GM19099 (cell line): Measurements from ENCODE around the gene CLDND1.

Experiments used
- POLR2A ChIP-seq: IDR thresholded peaks from 3 replicates; pipeline ENCODE4 v1.6.1; 2011; ENCODE audit warnings: low read depth; ENCODE audit not compliant: insufficient read length; ENCODE audit errors: extremely low read depth

Gene CLDND1

DNA sequence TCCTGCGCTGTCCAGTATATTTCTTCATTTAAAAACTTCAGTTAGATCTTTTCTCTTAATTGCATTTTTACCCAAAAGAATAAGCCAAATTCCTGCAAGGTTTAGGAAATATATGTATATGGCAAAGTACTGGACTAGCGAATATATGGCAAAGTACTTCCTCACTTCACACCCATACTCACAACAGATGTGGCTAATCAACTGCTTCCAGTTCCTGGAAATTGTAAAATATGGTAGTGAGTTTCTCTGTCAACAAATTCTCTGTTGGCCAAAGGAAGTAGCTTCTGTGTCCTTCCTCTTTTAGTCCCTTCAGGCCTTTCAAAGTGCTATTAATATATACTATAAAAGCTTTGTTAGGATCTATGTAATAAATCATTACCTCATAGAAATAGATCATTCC lies 31.1 kb upstream of the CLDND1 start:
- peak; percentile 43 for TF ChIP-seq POLR2A

DNA sequence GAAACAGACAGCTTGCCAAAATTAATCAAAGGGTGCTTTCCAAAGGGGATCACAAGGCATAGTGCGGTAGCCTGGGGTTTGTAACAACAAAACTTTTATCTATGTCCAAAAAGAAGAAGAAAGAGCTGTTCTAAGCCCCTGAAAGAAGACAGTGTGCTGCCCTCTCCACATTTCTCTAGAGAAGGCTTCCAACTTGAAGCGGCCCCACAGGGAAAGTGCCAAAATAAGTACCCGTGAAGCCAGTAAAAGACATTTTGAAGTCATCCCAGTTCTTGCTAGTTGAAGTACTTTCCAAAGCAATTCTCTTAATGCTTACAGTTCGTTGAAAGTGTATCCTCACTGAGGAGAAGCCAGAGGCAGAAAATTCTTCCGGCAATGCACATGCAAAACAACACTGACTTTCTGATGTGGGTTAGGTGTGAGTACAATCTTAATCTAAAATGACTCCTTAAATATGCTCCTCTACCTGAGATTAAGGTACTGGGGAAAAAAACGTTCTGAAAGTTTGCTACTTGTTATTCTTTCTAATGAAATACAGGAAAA lies 30.4 kb upstream of the CLDND1 start:
- TF ChIP-seq POLR2A, result no peak

DNA sequence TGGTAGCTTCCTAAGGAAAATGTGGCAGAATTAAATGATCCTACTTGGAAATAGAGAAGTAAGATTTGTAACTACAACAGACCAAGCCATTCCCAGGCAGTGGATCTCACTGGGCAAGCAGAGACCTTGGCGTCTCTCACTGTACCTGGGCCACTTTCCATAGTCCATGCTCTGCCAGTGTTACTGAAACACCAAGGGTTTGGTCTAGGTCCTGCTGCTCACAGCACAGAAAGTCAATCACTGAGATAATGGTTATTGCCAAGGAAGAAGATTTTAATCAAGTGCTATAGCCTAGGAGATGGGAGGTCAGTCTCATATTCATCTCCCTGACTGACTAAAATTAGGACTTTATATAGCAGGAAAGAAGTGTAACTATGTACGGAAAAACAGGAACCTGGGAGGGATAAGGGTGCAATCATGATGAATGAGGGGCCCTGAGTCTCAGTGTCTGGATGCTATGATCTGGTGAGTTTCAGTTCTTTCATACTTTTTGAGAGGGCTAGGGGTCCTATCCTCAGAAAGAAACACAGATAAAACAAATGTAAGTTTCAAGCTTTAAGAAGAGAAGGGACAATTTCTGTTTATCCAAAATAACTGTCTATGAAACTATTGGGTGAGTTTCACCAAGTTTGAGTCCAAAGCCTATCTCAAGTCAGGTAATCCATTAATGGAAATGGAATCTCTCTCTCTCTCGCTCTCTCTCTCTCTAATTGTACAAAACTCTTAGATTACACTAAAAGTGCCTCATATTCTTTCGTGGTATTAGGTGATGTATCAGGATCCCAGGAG lies 29.7 kb upstream of the CLDND1 start:
- no peak for TF ChIP-seq POLR2A

DNA sequence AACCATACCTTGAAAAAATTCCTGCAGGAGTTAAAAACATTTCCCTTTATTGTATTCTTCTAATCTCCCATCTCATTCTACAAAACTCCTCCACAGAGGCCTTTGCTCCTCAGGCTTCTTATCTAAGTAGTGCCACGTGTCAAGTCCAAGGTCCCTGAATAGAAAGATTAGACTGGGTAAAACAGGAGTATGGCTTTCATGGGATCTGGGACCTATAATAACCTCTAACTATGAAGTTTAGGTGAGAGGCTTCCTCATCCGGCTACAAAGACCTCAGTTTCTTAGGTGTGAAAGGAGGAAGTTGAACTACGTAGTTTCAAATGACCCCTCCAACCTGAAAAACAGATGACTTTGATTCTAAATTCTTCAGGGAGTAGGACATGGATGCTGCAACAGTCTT lies 29.1 kb upstream of the CLDND1 start:
- TF ChIP-seq POLR2A, result no peak

DNA sequence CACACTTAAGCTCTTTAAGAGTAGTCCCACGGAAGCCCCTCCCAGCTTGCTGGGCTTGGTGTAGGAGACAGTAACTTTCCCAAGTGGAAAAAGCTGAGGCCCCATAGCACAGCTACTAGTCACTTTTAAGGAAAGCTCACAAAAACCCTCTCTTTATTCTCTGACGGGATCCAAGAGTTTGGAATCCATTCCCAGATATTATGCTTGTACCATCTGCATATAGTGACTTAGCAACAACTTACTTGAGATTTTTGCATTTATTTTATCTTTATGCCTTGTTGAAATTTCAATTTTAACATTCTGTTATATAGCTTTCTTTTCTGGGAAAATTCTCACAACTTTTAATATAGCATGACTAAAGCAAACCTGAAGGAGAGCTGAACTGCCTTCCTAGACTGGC lies 28.5 kb upstream of the CLDND1 start:
- TF ChIP-seq POLR2A, result no peak

DNA sequence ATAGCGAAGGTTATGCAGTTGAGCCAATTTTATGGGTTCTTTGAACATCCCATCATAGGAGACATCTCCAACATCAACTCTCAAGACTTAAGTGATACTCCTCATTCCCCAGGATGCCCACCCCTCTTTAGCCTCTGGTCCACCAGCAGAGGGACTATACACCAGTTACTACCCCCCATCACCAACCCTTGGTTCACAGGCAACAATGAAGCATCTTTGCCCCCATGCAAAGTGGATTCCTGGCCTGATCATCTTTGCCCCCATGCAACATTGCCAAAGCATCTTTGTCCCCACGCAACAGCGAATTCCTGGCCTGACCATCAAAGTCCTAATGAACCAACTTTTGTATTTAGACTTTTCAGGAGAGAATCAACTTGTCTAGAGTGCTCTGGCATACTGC lies 28.1 kb upstream of the CLDND1 start:
- no peak for TF ChIP-seq POLR2A

DNA sequence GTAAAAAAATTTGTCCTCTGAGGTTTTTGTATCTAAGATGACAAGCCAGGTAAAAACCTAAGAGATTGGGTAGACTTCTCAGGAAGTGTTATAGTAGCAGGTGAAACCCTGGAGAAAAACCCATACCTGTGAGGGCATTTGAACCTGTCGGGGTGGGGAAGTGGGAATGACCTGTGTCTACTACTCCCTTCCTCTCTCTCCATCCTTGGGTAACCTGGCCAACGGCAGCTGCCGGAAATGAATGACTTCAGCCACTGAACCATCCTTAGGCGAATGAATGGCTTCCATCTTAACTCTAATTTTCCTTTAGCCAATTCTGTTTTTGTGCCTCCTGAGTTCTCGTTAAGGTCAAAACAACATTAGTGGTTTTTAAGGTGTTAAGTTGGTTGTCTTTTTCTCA lies 25.8 kb upstream of the CLDND1 start:
- TF ChIP-seq POLR2A, result no peak

DNA sequence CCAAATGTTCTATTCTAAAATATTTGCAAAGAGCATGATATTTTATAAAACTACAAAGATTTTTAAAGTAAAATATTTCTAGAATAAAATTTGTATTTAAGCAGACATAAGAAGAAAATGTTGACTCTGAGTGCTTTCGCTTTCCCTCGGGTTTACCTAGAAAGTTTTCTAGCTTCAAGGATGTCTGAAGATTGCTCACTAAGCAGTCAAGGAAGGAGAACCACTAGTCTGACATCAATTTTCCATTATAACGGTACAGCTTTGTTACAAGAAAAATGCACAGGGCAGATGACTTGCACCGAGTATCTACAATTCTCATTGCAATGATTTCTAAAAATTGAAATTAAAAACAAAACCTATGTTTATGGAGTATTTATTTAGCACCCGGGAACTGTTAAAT lies 23.2 kb upstream of the CLDND1 start:
- TF ChIP-seq POLR2A, result no peak

DNA sequence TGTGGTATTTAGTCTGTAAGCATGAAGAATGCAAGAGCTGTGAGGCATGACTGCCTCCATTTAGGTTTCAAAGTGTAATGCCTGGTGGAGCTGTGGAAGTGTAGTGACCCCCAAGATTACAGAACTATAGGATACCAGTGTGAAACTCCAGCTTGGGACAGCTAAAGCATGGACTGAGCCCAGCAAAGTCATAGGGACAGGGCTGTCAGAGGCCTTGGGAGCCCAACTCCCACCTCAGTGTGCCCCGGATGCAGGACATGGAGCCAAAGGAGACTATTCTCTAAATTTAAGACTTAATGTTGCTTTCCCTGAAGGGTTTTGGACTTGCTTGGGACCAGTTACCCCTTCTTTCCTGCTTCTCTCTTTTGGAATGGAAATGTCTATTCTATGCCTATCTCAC lies 19.9 kb upstream of the CLDND1 start:
- TF ChIP-seq POLR2A, result no peak

DNA sequence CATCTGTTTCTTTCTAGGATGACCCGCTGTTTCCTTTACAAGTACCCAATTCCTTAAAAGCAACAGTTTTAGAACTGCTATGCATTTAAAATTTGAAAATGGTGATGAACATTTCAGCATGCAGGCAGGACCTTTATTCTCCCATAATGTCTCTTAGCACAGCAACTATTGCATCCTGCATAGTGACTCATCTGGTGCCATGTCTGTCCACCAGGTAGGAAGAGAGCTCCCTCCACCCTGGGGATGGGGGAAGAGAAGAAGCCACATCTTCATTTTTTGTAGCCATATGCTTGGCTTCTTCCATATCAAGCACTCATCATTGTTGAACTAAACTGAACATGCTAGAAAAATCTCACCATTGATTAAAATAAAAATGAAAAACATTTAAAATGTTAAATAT lies 19.0 kb upstream of the CLDND1 start:
- no peak for TF ChIP-seq POLR2A

DNA sequence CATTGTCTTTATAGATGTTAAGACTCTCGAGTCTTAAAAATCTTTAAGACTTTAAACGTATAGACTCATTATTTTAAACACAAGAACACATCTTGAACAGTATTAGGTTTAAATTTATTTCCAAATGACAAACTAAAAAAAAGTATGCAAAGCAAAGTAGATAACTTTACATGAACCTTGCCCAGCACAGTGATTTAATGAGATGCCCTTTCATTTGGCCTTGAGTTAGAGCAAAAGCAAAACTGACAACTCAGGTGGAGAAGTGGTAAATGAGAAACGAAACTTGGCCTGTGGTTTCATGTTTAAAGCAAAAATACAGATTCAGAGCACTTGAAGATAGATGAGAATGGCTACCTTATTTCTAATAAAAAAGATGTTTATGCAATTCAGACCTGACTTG lies 17.6 kb upstream of the CLDND1 start:
- peak; percentile 7 for TF ChIP-seq POLR2A

DNA sequence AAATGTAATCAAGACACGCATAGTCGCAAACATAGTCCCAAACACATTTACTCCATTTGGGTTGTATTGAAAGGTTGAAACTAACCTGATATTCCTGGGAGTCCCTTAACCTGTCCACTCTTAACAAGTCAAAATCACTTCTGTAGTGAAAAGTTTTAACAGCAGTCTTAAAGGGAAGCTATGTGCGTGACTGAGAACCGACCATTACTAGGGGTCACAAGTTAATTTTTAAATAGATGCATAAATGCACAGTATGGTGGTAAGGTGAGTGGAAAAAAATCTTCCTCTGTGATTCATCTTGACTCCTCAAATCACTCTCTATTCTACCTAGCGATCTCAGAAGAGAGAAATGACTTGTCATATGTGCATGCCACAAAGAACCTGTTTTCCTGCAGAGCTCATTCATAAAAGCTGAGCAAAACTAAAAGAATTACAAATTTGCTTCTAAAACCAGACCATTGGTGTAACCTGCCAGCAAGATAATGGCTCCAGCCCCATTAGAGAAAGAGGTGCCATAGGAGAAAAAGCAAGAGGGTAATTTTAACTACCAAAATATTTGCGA lies 13.8 kb upstream of the CLDND1 start:
- TF ChIP-seq POLR2A, result peak; percentile 91

DNA sequence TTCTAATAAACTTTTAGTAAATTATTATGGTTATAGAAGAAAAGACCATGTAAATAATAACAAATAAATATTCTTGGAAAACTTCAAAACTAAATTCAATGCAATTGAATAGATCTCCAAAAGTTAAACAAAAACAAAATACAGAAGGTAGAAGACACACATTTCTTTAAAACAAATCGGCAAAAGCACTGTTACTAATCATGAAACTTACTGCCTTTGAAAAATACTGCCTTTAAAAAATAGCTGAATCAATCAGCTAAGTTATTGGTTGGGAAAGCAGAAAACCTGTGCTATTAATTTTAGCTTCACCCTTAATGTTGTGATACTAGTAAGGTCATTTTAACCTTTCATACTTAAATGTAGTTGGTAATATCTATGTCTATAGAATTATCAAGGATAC lies 12.0 kb upstream of the CLDND1 start:
- no peak for TF ChIP-seq POLR2A

DNA sequence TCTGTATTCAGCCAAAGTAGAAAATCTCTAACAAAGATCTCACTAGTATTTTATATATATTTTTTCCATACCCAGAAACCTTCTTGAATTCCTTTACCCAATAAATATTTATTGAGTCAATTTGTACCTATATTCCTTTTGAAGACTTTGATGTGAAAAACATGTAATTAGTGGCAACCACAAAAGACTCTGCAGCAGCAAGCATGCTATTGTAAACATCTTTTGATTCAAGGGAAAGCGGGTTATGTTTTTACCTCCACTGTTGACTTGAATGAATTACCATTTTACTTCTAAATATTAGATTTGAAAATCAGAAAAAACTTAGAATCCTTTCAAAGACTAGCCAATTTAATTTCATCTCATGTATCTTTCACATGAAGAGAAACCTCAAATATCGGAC lies 11.5 kb upstream of the CLDND1 start:
- TF ChIP-seq POLR2A, result peak; percentile 33

DNA sequence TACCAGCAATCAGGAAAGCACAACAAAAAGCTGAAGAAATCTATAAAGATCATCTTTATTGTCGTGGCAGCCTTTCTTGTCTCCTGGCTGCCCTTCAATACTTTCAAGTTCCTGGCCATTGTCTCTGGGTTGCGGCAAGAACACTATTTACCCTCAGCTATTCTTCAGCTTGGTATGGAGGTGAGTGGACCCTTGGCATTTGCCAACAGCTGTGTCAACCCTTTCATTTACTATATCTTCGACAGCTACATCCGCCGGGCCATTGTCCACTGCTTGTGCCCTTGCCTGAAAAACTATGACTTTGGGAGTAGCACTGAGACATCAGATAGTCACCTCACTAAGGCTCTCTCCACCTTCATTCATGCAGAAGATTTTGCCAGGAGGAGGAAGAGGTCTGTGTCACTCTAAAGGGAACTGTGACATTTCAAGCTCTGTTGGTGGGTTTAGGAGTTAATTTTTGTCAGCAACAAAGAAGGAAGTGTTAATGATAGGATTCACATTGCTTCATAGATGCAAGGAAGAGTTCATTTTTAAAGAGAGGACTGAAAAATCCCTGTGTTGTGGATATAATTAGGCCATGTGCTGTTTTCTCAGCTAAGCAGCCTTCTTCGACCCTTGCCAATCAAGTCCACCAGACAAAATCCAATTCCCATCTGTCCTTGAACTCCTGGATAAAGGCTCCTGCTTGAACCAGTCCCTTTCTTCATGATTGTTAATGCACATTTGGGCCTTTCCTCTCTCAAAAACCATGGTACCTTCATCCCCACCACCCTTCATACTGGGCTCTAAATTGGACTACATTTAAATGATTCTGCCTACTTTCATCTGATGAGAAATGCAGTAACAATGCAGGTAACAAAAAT lies 10.2 kb upstream of the CLDND1 start:
- TF ChIP-seq POLR2A, result peak; percentile 43

DNA sequence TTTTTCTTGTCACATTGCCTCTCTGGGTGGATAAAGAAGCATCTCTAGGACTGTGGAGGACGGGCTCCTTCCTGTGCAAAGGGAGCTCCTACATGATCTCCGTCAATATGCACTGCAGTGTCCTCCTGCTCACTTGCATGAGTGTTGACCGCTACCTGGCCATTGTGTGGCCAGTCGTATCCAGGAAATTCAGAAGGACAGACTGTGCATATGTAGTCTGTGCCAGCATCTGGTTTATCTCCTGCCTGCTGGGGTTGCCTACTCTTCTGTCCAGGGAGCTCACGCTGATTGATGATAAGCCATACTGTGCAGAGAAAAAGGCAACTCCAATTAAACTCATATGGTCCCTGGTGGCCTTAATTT lies 9.6 kb upstream of the CLDND1 start:
- peak; percentile 39 for TF ChIP-seq POLR2A
